BLaER1 treated with 17β-estradiol and CSF1 and Interleukin-3, amounts not matched to agents 10 nM and 100 nM (cell line): ENCODE results near the gene PPP1R14D.

ENCODE experiments used
- H3K27ac ChIP-seq, 11 experiments: shearing (Covaris generic); formaldehyde crosslinking; 2 replicates each; pipeline ENCODE4 v1.8.1; 2022
- H3K27me3 ChIP-seq, 11 experiments: shearing (Covaris generic); formaldehyde crosslinking; 2 replicates each; pipeline ENCODE4 v1.8.1; 2022
- H3K36me3 ChIP-seq, 11 experiments: shearing (Covaris generic); formaldehyde crosslinking; 2 replicates each; pipeline ENCODE4 v1.8.1; 2022
- H3K4me1 ChIP-seq, 10 experiments: shearing (Covaris generic); formaldehyde crosslinking; 2 replicates each; pipeline ENCODE4 v1.8.1; 2022
- H3K4me2 ChIP-seq, 11 experiments: shearing (Covaris generic); formaldehyde crosslinking; 2 replicates each; pipeline ENCODE4 v1.8.1; 2022
- H3K4me3 ChIP-seq, 10 experiments: shearing (Covaris generic); formaldehyde crosslinking; 2 replicates each; pipeline ENCODE4 v1.8.1; 2022
- H3K9ac ChIP-seq, 11 experiments: shearing (Covaris generic); formaldehyde crosslinking; 2 replicates each; pipeline ENCODE4 v1.8.1; 2022
- H3K9me3 ChIP-seq, 11 experiments: shearing (Covaris generic); formaldehyde crosslinking; replicated peaks in 1 of 11; 2 replicates each; pipeline ENCODE4 v1.8.1; 2022
- H4K20me1 ChIP-seq, 11 experiments: shearing (Covaris generic); formaldehyde crosslinking; 2 replicates each; pipeline ENCODE4 v1.8.1; 2022
- Cebpa-rat ChIP-seq, 11 experiments: shearing (Covaris generic); IDR thresholded peaks; 2 replicates each; pipeline ENCODE4 v1.8.1; 2022

PPP1R14D gene

DNA sequence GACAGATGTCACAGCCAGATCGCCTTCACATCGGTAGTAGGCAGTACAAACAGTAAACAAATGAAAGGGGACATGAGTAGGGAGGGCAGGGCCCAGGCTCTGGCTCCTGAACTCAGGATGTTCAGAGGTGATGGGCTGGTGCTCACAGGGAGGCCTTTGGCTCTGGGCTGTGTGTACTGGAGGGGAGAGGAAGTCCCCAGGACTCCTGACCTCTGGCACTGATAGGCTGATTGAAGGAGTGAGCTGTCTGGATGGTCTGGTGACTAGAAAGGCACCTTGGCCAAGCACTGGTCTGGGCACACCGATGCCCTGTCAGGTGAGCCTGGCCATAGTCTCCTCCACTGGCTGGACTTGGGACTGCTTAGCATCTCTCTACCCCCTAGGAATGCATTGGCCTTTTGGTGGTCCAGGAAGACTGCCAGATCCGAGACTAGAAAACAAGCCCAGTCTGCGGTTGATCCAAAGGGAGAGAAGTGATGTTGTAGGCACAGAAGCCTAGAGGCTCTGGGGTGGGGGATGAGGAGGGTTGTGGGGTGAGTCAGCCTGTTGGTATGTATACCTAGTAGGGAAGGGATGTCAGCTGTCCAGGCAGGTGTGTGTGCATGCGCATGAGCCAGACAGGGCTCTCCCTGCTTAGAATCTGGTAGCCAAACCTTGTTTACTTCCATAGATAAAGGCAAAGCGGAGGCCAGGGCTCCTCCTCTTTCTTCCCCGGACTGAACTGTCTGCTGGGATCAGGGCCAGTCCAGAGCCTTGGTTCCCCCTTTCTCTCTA, 17.2 kb upstream of the PPP1R14D start:
- Histone ChIP-seq H4K20me1 (peaks cover 0 to 30% (median 11%) of the 10 kb centered on the region in 11 experiments; a peak in 13 of 22 replicates), H3K27ac (peak overlapping the region; percentile 55 to 82 (median 75); a peak in 19 of 22 replicates), H3K27me3 (peaks cover 0 to 6% (median 0%) of the 10 kb centered on the region in 11 experiments; a peak in 5 of 22 replicates), H3K4me3 (peak overlapping the region; percentile 75 to 96 (median 90)), H3K4me1 (peaks cover 35 to 49% (median 44%) of the 10 kb centered on the region in 10 experiments), H3K9me3 (no peaks in the 10 kb centered on the region), H3K36me3 (peaks cover 10 to 20% (median 16%) of the 10 kb centered on the region in 11 experiments), H3K4me2 (peak overlapping the region; percentile 77 to 100 (median 95)), H3K9ac (peak overlapping the region; percentile 74 to 89 (median 84); a peak in 21 of 22 replicates)
- TF ChIP-seq Cebpa-rat (IDR thresholded peaks at IDR 0.05) = no peak

DNA sequence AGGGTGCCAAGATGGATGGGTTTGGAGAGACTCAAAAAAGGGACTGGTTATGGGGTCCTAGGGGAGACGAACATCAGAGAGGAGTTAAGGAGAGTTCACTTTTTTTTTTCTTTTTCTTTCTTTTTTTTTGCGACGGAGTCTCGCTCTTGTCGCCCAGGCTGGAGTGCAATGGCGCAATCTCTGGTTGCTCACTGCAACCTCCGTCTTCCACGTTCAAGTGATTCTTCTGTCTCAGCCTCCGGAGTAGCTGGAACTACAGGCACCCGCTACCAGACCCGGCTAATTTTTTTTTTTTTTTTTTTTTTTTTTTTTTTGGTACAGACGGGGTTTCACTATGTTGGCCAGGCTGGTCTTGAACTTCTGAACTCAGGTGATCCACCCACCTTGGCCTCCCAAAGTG, 16.5 kb upstream of the PPP1R14D start:
- Histone ChIP-seq H3K4me2 (peak overlapping the region; percentile 77 to 100 (median 95)), H3K9me3 (no peaks in the 10 kb centered on the region), H3K9ac (peak overlapping the region; percentile 74 to 89 (median 84)), H4K20me1 (peaks cover 0 to 28% (median 6%) of the 10 kb centered on the region in 11 experiments; a peak in 9 of 22 replicates), H3K4me3 (peak overlapping the region; percentile 75 to 96 (median 90)), H3K4me1 (peaks cover 35 to 49% (median 44%) of the 10 kb centered on the region in 10 experiments), H3K36me3 (peaks cover 4 to 13% (median 10%) of the 10 kb centered on the region in 11 experiments; a peak in 20 of 22 replicates), H3K27me3 (peaks cover 0 to 6% (median 0%) of the 10 kb centered on the region in 11 experiments; a peak in 5 of 22 replicates), H3K27ac (peak overlapping the region; percentile 71 to 82 (median 76); a peak in 19 of 22 replicates)
- no peak for TF ChIP-seq Cebpa-rat (IDR thresholded peaks at IDR 0.05)

DNA sequence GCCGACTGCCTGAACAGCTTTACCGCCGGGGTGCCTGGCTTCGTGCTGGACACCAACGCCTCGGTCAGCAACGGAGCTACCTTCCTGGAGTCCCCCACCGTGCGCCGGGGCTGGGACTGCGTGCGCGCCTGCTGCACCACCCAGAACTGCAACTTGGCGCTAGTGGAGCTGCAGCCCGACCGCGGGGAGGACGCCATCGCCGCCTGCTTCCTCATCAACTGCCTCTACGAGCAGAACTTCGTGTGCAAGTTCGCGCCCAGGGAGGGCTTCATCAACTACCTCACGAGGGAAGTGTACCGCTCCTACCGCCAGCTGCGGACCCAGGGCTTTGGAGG, 16.2 kb upstream of the PPP1R14D start:
- Histone ChIP-seq H3K4me2 (peak overlapping the region; percentile 77 to 100 (median 95)), H3K4me3 (peak overlapping the region; percentile 75 to 96 (median 90)), H3K36me3 (peaks cover 2 to 10% (median 6%) of the 10 kb centered on the region in 11 experiments; a peak in 17 of 22 replicates), H4K20me1 (peaks cover 0 to 28% (median 6%) of the 10 kb centered on the region in 11 experiments; a peak in 9 of 22 replicates), H3K9me3 (no peaks in the 10 kb centered on the region), H3K4me1 (peaks cover 35 to 49% (median 44%) of the 10 kb centered on the region in 10 experiments), H3K9ac (peak overlapping the region; percentile 74 to 89 (median 84)), H3K27me3 (peaks cover 0 to 6% (median 0%) of the 10 kb centered on the region in 11 experiments; a peak in 5 of 22 replicates), H3K27ac (peak overlapping the region; percentile 66 to 82 (median 75))
- no peak for TF ChIP-seq Cebpa-rat (IDR thresholded peaks at IDR 0.05)

DNA sequence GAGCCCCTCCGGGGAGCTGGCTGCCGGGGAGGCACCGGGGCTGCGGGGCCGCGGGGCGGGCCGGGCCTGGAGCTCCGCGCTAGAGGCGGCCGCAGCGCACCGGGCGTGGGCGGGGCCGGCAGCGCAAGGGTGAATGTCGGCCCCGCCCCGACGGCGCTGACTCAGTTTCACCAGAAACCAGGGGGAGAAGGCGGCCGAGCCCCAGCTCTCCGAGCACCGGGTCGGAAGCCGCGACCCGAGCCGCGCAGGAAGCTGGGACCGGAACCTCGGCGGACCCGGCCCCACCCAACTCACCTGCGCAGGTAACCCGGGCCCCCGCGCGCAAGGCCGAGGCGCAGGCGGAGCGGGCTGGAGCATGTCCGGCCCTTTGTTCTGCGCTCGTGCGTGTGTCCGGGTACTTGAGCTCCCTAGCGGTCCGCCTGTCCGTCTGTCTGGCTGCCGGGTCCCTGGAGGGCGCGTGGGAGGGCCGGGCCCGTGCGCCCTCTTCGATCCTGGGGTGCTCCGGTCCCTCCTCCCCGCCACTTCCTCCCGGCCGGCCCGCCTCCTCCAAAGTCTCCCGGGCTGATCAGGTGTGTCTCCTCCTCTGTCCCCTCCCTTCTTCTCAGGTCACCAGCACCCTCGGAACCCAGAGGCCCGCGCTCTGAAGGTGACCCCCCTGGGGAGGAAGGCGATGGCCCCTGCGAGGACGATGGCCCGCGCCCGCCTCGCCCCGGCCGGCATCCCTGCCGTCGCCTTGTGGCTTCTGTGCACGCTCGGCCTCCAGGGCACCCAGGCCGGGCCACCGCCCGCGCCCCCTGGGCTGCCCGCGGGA, 15.6 kb upstream of the PPP1R14D start, which contains the start of gene SPINT1:
Gene SPINT1, plus strand, starts transcription at position 164 of the 811 bp plus-strand sequence. Its CDS starts 507 bp downstream, at position 671.
- H3K9ac ChIP-seq = peak within 1 kb of the TSS; percentile 74 to 89 (median 84)
- H3K4me2 ChIP-seq = peak within 1 kb of the TSS; percentile 77 to 100 (median 95)
- no peak for TF ChIP-seq Cebpa-rat (IDR thresholded peaks at IDR 0.05)

DNA sequence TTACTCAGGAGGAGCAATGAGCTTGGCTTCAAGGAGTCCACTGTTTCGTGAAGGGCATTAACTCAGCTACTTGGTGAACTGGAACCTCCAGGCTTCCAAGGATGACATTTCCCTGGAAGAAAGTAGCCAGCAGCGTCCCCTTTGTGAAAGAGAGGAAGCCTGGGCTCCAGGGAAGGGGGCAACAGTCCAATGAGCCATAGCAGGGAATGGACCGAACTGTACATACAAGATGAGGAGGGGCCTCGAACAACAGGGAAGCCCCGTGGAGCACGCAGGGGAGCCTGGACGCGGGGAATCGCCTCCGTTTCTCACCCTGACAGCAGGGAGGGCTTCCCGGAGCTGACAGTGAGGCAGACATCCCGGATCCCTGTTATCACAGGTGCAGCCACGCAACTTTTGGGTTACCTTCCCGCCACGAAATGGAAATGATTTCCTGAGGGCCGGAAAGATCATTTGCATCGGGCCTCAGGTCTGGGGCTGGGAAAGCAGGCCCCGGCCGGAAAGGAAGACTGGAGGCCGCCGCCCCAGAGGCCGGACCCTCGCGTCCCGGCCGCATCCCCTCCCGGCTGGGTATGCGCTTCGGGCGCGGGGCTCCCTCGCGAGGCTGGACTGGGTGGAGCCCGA, 14.9 kb upstream of the PPP1R14D start:
- peak overlapping the region; percentile 77 to 100 (median 95) for H3K4me2 ChIP-seq
- H4K20me1 ChIP-seq = peaks cover 0 to 26% (median 6%) of the 10 kb centered on the region in 11 experiments; a peak in 9 of 22 replicates
- H3K27ac ChIP-seq = peak overlapping the region; percentile 66 to 82 (median 75); a peak in 21 of 22 replicates
- H3K9me3 ChIP-seq = no peaks in the 10 kb centered on the region
- peak overlapping the region; percentile 75 to 96 (median 90) for H3K4me3 ChIP-seq
- TF ChIP-seq Cebpa-rat (IDR thresholded peaks at IDR 0.05) = no peak
- peak overlapping the region; percentile 74 to 89 (median 84) for H3K9ac ChIP-seq
- H3K27me3 ChIP-seq = peaks cover 0 to 6% (median 0%) of the 10 kb centered on the region in 11 experiments; a peak in 5 of 22 replicates
- peaks cover 0 to 4% (median 0%) of the 10 kb centered on the region in 11 experiments; a peak in 1 of 22 replicates for H3K36me3 ChIP-seq
- H3K4me1 ChIP-seq = peaks cover 34 to 48% (median 44%) of the 10 kb centered on the region in 10 experiments

More for the DNA sequence above, 15.6 kb upstream of the PPP1R14D start, which contains the start of gene SPINT1:
- Histone ChIP-seq H4K20me1 (peaks cover 0 to 28% (median 6%) of the 10 kb centered on the region in 11 experiments; a peak in 9 of 22 replicates), H3K36me3 (peaks cover 0 to 5% (median under 1%) of the 10 kb centered on the region in 11 experiments; a peak in 8 of 22 replicates), H3K4me3 (peak within 1 kb of the TSS; percentile 75 to 96 (median 90)), H3K27me3 (peaks cover 0 to 6% (median 0%) of the 10 kb centered on the region in 11 experiments; a peak in 5 of 22 replicates), H3K27ac (peak within 1 kb of the TSS; percentile 66 to 82 (median 75)), H3K4me1 (peaks cover 35 to 49% (median 44%) of the 10 kb centered on the region in 10 experiments), H3K9me3 (no peaks in the 10 kb centered on the region)

DNA sequence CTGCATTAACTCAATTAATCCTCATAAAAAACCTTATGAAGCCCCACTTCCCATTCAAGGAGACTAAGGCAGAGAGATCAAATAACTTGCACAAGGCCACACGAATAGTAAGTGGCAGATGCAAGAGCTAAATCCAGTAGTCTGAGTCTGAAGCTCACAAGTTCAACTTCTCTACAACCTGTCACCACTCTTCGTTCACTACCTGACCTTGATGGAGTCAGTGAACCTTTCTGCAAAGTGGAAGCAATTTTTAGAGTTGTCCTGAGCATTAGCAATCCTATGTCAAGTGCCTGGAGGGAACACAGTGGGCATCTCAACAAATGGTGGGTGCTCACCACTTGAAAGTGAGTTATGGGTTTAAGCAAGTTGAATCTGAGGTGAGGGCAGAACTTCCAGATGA, 13.2 kb upstream of the PPP1R14D start:
- TF ChIP-seq Cebpa-rat (IDR thresholded peaks at IDR 0.05) = no peak
- H3K4me2 ChIP-seq = no peak overlapping the region

DNA sequence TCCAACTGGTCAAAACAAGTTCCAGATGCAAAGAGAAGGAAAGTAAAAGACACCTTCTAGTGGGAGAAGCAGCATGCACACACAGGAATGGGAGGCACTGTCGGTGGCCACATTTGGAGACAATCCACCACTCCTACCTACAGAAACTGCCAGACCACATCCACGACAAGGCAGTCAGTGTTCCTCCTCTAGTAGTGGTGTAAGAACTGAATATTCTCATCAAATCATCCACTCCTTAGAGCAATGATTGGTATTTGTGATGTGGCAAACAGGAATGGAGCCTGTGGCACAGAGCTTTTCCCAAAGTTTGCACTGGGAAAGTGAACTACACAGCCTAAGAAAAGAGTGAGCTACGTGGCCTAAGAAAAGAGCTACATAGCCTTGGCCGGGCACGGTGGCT, 10.2 kb upstream of the PPP1R14D start:
- H3K9ac ChIP-seq = no peak overlapping the region
- peaks cover 0 to 6% (median 0%) of the 10 kb centered on the region in 11 experiments; a peak in 4 of 22 replicates for H3K27me3 ChIP-seq
- no peaks in the 10 kb centered on the region for H4K20me1 ChIP-seq
- no peaks in the 10 kb centered on the region for H3K9me3 ChIP-seq
- peaks cover 0 to 8% (median 6%) of the 10 kb centered on the region in 10 experiments; a peak in 9 of 20 replicates for H3K4me1 ChIP-seq
- no peak overlapping the region for H3K4me3 ChIP-seq
- TF ChIP-seq Cebpa-rat (IDR thresholded peaks at IDR 0.05) = no peak
- no peak overlapping the region for H3K4me2 ChIP-seq
- H3K36me3 ChIP-seq = no peaks in the 10 kb centered on the region
- no peak overlapping the region for H3K27ac ChIP-seq

More for the DNA sequence above, 13.2 kb upstream of the PPP1R14D start:
- no peak overlapping the region for H3K9ac ChIP-seq
- no peak overlapping the region for H3K4me3 ChIP-seq
- H3K27ac ChIP-seq = no peak overlapping the region
- peaks cover 19 to 32% (median 28%) of the 10 kb centered on the region in 10 experiments for H3K4me1 ChIP-seq
- H3K36me3 ChIP-seq = 0 out of 22 replicates have a peak, but pooled peaks cover 0 to 4% (median 0%) of the 10 kb centered on the region in 11 experiments
- peaks cover 0 to 6% (median 0%) of the 10 kb centered on the region in 11 experiments; a peak in 5 of 22 replicates for H3K27me3 ChIP-seq
- H4K20me1 ChIP-seq = peaks cover 0 to 13% (median 0%) of the 10 kb centered on the region in 11 experiments; a peak in 3 of 22 replicates
- H3K9me3 ChIP-seq = no peaks in the 10 kb centered on the region

DNA sequence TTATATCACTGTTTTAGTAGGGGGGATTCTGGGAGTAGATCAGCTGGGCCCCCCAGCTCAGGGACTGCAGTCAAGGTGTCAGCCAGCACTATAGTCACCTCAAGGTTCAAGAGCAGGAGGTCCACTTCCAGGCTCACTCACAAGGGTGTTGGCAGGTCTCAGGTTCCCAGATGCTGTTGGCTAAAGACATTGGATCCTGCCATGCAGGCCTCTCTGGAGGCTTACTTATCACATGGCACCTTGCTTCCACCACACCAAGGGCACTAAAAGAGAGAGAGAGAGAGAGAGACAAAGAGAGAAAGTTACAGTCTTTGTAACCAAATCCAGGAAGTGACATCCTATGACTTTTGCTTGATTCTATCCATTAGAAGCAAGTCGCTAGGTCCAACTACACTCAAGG, 7.5 kb upstream of the PPP1R14D start:
- H4K20me1 ChIP-seq = no peaks in the 10 kb centered on the region
- no peak overlapping the region for H3K9ac ChIP-seq
- TF ChIP-seq Cebpa-rat (IDR thresholded peaks at IDR 0.05) = no peak
- no peaks in the 10 kb centered on the region for H3K4me1 ChIP-seq
- no peaks in the 10 kb centered on the region for H3K27me3 ChIP-seq
- no peaks in the 10 kb centered on the region for H3K9me3 ChIP-seq
- no peaks in the 10 kb centered on the region for H3K36me3 ChIP-seq
- no peak overlapping the region for H3K4me3 ChIP-seq
- H3K4me2 ChIP-seq = no peak overlapping the region
- no peak overlapping the region for H3K27ac ChIP-seq
